ENCODE measurements around the gene MKRN2OS. TPM values are rescaled to one million over a fixed set of nuclear protein-coding genes. Genes with fewer than 3 reads are reported as not detected.
"Not testable (repeated sequence)": the region's sequence is repeated elsewhere in the genome, so short reads cannot be mapped to it uniquely, and the experiment has no call there.

Gene MKRN2OS
- total RNA-seq, 1 donor from 2014 or later: 2.3 TPM

DNA sequence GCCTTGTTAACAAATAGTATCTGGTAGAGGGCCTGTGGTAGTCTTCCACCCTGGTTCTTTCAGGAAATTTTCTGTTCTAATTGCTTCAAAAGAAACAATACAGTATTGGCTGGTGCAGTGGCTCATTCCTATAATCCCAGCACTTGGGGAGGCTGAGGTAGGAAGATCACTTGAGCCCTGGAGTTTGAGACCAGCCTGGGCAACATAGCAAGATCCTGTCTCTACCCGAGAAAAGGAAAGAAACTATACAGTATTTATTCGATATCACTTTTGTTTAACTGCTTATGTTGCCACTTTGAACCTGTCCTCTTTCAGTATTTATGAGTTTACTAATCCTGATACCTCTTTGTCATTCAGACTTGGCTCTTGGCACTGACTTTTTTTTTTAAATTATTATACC is 16.1 kb upstream of the MKRN2OS start:
- DNase-seq (ENCODE audit: low spot score): no peak

DNA sequence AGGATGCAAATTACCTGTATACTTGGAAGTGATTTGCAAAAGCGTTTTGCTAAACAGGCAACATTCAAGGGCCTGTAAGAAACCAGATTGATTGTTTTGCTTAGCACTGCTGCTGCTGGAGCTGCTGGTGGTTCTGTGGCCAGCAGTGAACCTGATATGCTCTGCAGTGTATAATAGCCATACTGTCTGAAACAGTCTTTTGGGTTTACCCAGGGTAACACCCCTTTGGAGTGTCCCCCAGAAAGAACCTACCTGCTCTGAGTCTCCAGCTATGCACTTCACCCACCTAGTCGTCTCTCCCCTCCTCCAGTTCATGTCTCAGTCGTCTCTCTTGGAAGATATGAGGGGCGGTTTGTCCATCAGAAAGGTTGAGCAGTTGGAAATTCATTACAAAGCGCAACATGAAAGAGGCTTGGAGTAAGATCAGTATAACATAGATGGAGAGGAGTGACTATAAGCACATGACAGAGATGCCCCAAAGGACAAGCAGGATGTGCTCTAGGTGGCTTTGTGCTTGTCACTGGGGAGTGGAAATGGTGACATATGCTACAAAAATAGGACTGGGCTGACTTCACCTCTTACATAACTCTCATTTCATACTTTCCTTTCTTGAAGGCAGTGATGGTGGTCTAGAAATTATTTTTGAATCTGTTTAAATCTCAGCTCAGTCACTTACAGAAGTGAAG is 15.3 kb upstream of the MKRN2OS start:
- no peak for DNase-seq (ENCODE audit: low spot score)

DNA sequence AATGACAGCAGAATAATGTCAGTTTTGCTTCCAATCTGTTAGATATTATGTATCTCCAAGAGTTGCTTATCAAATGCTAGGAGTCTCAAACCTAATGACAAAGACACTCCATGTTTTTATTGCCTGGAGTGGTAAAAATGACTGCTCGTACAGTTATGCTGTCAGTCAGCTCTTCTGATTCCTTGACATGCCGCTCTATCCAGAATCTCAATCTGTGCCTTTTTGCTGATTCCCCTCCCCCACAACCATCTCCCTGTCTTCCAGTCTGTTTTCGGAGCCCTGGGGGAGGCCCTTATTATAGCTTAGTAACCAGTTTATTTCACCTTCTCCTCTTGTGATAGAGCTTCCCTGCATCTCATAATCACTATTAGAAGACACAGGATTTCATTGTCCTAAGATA is 14.2 kb upstream of the MKRN2OS start:
- no peak for DNase-seq (ENCODE audit: low spot score)

DNA sequence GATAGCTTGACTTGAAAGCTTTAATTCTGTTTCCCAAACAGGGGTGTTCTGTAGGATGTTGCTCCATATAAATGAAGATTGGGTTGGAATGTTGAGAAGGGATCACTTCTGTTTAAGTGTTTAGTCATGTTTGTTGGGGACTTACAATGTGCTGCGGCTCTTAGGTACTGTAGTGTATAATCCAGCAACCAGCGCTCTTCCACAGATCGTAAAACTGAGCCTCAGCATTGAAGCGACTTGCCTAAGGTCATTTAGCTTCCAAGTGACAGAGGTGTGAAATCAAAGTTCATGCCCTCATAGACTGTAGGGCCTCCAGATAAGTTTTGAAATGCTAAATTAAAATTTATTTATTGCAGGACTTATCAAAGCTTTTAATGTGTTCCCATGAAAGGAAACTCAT is 13.4 kb upstream of the MKRN2OS start:
- no peak for DNase-seq (ENCODE audit: low spot score)

DNA sequence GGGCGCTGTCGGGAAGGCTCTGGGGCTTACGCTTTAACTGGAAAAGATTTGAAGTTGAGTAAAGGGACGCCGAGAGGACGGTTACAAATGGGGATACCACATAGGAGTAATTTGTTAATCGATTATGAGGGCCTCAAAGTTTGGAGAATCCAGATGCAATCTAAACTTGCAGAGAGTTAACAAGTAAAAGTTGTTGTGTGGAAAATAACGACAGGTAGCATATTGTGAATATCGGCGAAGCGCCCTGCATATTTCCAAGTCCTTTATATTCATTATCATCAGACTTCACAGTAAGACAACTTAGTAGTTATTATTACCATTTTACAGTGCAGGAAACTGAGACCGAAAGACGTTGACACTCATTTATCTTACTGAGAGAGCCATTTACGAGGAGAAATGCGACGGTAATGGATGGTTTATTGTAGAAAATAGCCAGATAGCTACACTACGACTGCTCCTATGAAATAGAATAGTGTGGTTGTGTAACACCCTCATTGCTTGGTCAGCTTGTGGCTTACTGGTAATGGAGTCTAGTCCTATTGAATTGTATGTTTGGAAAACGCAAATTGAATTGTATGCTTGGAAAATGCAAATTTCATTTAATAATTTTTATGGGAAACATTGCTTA is 12.3 kb upstream of the MKRN2OS start:
- DNase-seq (ENCODE audit: low spot score): no peak

DNA sequence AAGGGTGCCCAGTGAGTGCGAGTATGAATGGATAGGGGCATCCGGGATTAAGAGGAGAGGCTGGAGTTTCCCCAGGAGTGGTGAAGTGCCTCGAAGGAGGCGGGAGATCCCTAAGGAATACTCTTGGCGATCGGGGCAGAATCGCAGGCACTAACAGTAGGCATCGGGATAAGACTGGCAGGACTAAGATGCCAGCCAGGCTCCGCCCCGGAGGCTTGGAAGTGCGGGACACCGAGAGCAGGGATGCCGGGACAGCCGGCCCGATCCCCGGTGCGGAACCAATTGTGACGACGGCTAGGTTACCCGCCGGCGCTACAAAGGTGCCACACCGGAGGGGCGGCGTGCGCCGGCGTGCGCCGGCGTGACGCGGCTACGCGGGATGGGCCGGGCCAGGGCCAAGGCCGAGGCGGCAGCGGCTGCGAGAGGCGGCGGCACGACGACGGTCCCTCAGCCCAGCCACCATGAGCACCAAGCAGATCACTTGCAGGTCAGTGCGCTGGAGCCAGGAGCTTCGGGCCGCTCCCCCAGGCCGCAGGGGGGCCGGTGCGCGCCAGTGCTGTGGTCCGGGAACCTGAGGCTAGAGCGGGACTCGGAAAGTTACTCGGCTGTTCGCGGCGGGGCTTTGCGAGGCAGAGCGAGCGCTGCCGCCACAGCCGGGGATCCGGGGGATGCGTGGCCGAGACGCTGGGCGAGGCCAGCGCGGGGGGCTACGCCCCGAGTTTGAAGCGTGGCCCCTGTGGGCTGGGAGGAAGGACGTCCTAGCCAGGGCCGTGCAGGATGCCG is 11.6 kb upstream of the MKRN2OS start, which contains the start of gene MKRN2:
TSS of gene MKRN2 (plus strand) at position 398 of the 783 bp plus-strand sequence. CDS start at position 462, 64 bp downstream.
- DNase-seq (ENCODE audit: low spot score): peak; percentile 88

DNA sequence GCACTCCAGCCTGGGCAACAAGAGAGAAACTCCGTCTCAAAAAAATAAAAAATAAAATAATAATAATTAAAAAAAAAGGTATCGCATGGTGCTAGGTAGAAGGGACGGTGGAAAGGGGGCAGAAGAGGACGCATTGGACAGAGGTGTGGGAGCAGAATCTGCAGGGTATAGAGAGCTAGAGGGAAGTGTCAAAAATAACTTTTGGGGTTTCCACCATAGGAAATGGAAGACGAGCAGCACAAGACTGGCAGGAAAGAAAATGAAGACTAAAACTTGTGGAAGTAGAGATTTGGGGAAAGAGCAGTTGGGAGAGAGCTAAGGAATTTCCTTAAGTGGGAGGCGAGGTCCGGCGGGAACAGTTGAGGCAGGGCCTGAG is 11.0 kb upstream of the MKRN2OS start:
- DNase-seq (ENCODE audit: low spot score): no peak

DNA sequence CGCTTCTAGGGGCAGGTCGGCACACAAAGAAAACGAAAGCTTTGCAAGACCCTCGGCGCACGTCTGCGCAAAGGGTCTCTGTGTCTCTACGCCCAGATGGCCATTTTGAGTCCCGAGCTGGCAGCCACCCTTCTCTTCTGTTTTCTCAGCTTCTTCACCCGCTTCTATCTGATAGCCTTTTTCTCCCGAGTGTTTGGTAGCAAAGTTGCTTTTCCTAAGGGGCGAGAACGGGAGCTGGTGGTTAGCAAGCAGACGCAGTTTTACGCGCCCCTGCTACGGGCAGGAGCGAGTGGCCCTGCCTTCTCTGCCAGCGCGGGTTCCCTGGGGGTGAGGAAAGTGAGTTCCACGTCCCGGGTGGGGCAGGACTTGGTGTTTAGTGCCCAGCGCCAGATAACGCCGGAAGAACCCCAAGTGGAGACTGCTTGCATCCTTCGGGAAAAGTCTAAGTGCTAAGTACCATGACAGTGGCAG is 8.7 kb upstream of the MKRN2OS start:
- DNase-seq (ENCODE audit: low spot score): no peak

DNA sequence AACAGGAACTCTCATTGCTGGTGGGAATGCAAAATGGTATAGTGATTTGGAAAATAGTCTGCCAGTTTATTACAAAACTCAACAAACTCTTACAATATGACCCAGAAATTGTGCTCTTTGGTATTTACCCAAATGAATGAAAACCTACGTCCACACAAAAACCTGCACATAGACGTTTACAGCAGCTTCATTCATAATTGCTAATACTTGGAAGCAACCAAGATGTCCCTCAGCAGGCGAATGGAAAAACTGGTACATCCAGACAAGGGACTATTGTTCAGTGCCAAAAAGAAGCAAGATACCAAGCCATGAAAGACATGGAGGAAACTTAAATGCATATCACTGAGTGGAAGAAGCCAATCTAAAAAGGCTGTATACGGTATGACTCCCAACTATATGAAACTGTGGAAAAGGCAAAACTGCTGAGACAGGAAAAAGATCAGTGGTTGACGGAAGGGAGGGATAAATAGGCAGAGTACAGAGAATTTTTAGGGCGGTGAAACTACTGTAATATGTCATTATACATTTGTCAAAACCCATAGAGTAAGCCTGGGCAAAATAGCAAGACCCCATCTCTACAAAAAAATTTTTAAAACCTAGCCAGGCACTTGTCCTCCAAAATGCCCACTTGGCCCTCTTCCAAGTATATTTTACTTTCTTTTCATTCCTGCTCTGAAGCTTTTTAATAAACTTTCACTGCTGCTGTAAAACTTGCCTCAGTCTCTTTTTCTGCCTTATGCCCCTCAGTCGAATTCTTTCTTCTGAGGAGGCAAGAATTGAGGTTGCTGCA is 4.9 kb upstream of the MKRN2OS start:
- no peak for DNase-seq (ENCODE audit: low spot score)

DNA sequence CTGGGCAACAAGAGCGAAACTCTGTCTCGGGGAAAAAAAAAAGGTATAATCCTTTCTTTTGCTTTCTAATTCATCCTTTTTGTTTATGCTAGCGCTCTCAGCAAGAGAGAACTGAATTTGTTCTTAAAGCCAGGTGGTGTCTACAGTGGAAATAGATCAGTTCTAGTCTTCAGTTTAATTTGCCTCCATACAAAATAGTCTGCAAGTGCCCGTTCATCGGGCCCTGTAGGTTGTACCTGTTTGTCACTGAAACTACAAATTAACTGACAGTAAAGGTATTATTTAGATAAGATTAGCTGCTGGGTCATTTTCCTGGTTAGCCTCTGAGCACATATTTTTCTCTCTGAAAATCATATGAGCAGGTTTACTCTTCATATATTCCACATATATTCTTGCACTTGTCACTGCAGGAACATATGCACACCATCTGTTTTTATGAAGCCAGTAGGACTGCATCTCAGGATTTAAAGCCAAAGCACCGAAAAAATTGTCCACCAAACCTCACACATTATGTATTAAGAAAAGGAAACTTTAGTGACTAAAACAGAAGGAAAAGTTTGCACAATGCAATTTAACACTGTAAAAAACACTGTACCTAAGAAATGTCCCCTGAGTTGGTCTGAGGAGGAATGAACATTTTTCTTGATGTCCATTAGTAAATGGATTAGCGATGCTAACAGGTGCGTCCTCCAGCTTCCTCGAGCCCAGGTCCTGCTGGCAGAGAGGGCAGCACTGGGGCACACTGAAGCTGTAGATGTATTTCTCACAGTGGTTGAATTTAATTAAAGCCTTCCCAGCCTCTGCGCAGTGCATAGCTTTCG is 437 bp downstream of the MKRN2OS start:
- DNase-seq (ENCODE audit: low spot score): no peak

DNA sequence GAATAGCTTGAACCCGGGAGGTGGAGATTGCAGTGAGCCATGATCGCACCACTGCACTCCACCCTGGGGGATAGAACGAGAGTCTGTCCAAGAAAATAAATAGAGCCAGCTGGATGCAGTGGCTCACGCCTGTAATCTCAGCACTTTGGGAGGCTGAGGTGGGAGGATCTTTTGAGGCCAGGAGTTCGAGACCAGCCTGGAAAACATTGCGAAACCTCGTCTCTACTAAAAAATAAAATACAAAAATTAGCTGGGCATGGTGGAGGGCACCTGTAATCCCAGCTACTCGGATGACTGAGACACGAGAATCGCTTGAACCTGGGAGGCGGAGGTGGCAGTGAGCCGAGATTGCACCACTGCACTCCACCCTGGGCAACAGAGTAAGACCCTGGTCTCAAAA is 1.8 kb downstream of the MKRN2OS start:
- DNase-seq (ENCODE audit: low spot score): not testable (repeated sequence)

DNA sequence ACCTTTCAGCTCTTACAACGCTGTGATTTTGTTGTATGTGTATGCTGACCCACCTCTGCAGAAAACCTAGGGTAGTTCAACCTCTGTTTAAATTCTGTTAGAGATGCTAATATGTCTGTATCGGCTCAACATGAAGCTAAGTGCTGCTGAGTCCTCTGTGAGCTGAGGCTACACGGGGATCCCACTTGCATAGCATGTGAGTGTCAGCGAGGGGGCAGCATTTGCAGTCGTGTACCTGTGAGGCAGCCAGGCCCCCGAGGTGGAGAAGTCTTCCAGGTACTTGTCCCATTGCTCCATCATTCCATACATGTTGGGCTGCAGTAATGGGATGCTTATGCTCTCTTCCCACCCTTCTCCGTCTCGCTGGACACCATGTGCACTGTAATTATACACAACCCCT is 3.7 kb downstream of the MKRN2OS start:
- DNase-seq (ENCODE audit: low spot score): no peak

DNA sequence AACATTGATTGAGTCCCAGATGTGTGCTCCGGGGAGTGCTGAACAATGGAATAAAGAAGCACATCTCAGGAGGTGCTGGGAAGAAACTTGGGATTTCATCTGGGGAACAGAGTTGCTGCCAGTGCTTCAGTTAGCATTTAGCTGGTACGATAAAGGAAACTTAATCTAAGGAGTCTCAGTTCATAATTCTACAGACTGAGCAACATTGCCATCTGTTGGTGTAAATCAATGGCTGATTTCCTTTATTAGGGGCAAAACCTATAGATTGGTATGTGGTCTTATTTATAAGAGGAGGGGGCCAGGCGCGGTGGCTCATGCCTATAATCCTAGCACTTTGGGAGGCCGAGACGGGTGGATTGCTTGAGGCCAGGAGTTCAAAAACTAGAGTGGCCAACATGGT is 8.9 kb downstream of the MKRN2OS start:
- DNase-seq (ENCODE audit: low spot score): no peak

DNA sequence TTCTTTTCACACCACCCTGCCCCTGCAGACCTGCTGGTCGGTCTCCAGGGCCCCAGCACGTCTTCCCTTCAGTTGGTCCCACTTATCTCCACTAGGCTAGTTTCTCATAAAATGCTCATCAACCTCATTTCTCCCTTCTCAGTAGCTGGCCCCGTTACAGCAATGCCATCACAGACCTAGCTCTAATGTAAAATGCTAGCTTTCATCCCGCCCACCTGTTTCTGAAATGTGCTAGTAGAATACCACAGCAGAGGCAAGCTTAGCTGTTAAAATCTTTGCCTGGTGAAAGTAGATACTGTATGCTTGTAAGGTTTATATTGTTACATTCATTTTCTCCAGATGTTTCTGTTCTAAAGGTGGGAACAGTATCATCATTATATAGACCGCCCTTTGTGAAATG is 13.1 kb downstream of the MKRN2OS start:
- DNase-seq (ENCODE audit: low spot score): no peak

DNA sequence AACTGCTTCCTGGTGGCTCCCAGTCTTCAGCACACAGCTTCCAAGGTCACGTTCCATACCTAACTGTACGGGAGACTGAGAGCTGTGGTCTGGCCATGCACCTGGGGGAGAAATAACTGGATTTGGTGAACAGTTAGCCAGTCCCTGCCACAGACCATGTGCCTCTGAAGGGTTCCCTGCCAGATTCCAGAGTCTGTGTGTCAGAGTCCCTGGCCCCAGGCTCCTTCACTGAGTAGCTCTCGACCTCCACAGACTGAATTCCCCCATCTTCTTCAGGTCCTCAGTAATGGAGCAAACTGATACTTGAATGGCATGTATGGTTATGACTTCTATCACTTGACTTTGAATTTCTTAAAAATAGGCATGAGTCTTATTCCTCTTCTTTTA is 17.5 kb downstream of the MKRN2OS start:
- no peak for DNase-seq (ENCODE audit: low spot score)

DNA sequence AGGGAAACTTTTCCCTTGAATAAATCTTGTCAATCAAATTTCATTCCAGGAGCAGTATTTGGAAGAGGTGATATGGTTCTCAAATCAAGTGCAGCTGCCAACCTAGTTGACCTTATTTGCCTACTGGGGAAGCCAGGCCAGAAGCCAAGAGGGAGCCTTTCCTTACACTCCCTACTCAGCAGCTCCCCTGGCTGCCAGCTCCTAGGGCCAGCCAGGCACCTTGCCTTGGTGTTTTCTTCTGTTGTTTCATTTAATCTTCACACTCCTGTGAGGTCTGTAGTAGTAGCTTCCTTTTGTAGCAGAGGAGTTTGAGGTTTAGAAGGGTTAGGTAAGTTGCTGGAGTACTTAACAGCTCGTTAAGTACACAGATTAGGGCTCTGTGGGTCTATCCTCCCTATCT is 22.6 kb downstream of the MKRN2OS start:
- DNase-seq (ENCODE audit: low spot score): no peak

DNA sequence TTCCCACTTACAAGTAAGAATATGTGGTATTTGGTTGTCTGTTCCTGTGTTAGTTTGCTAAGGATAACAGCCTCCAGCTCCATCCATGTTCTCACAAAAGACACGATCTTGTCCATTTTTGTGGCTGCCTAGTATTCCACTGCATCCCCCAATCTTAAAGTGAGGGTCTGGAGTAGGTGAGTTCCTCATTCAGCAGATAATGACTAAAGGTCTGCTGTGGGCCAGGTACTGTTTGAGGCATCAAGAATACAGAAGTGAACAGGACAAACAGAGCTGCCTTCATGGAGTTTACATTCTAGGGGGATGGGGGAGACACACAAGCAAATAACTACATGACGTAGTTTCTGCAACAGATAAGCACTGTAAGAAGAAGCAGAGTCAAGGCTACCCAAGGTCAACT is 24.3 kb downstream of the MKRN2OS start:
- DNase-seq (ENCODE audit: low spot score): no peak

DNA sequence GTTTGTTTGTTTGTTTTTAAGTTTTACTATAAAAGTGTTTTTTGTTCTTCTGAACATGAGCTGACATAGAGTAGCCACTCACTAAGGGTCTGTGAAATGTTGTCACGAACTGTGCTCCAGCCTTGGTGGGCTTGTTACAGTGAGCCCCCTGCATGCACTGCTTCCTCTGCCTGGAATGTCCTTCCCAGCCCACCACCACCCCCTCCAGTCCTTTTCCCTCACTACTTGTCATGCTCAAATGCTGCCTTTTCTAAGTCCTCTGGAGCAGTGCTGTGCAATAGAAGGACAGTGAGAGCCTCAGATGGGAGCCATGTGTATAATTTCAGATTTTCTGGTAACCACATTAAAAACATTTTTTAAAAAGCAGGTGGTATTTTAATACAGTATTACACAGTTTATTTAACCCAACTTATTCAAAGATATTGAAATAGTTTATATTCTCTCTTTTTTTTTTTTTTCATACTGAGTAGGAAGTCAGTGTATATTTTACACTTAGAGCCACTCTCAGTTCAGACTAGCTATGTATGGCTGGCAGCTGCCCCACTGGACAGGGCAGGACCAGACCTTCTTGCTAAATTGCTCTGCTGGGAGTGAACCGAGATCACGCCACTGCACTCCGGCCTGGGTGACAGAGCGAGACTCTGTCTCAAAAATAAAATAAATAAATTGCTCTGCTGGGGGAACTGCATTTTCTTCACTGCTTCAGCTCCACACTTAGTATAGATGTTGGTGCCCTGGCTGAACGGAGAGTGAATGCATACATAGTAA is 26.9 kb downstream of the MKRN2OS start:
- no peak for DNase-seq (ENCODE audit: low spot score)

DNA sequence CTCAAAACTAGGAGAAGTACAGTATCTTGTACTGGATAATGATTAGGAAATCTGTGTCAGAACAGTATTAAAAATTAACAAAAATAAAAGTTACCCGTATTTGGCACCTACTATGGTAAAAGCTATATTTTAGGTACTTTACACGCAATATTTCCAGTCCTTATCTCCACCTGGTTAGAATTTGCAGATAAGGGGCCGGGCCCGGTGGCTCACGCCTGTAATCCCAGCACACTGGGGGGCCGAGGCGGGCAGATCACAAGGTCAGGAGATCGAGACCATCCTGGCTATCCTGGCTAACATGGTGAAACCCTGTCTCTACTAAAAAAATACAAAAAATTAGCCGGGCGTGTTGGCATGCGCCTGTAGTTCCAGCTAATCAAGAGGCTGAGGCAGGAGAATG is 28.4 kb downstream of the MKRN2OS start:
- no peak for DNase-seq (ENCODE audit: low spot score)

DNA sequence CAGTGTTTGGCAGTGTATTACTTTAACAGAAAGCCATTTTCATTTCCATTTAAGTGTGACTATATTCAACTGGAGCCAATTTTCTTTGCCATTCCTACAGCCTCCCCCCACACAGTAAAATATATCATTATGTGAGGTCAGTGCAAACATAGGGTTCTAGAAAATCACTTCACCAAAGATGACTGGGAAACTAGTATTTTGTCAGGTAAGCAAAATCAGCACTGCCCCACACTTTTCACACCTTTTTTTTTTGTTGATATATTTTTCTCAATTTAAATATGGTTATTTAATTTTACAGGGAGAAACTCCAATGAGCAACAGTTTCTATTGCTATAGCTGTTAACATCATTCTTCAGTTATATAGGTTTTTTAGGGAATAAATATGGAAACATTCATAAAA is 29.7 kb downstream of the MKRN2OS start:
- no peak for DNase-seq (ENCODE audit: low spot score)
